ENCODE data around the gene CAPRIN1. TPM values are rescaled to one million over a fixed set of nuclear protein-coding genes. Genes with fewer than 3 reads are reported as not detected.

The CAPRIN1 gene
- polyA plus RNA-seq, 2 of the 4 experiments (the other 2 are of a cell fraction) = 159 to 255 TPM

DNA sequence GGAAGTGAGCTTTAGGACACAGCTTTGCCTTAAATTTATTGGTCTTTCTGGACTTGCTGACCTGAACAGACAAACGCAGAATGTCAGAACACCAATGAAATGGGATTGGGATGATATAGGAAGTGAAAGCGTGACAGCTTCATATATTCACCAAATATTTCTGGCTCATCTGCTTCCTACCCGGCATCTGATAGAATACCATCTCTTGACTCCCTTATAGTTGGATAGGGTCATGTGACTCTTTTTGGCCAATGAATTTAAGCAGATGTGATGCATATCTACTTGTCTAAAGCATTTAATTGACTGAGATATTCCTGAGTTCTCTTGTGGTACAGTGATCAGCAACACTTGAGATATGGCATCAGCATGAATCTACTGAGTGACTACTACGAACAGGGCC, 2.5 kb upstream of the CAPRIN1 start:
- TF ChIP-seq, protein P1, sequence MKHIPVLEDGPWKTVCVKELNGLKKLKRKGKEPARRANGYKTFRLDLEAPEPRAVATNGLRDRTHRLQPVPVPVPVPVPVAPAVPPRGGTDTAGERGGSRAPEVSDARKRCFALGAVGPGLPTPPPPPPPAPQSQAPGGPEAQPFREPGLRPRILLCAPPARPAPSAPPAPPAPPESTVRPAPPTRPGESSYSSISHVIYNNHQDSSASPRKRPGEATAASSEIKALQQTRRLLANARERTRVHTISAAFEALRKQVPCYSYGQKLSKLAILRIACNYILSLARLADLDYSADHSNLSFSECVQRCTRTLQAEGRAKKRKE (CRISPR knock-in tag; IDR thresholded peaks at IDR 0.05; ENCODE audit: low read depth) = no peak
- TF ChIP-seq, protein P2, sequence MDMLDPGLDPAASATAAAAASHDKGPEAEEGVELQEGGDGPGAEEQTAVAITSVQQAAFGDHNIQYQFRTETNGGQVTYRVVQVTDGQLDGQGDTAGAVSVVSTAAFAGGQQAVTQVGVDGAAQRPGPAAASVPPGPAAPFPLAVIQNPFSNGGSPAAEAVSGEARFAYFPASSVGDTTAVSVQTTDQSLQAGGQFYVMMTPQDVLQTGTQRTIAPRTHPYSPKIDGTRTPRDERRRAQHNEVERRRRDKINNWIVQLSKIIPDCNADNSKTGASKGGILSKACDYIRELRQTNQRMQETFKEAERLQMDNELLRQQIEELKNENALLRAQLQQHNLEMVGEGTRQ (IDR thresholded peaks at IDR 0.05) = peak; percentile 27; the same call in 1 of the 2 replicates
- no peak for TF ChIP-seq NPAS2 (CRISPR knock-in tag; IDR thresholded peaks at IDR 0.05; ENCODE audit: borderline replicate concordance)
- ChIA-PET POLR2A (no interaction called here), CTCF (interaction anchor here (0.8 kb wide), 1 partner anchor 34 kb away, joined by 3 read pairs; no protein-coding TSS in a partner anchor)
- Histone ChIP-seq H3K4me2 (no peak overlapping the region), H3K4me3 (no peak overlapping the region), H3K9me3 (no peaks in the 10 kb centered on the region), H3K4me1 (peaks cover 19% of the 10 kb centered on the region), H3K27ac (no peak overlapping the region)
- FAIRE-seq = no peak
- ATAC-seq = no peak
- WGBS (ENCODE audit: missing lambda C conversion rate) = 92% methylated on average over 4 of the region's 4 CpGs
- DNase-seq (ENCODE audit: low read depth in 1 of 2, low spot score in 1 of 2) = no peak

DNA sequence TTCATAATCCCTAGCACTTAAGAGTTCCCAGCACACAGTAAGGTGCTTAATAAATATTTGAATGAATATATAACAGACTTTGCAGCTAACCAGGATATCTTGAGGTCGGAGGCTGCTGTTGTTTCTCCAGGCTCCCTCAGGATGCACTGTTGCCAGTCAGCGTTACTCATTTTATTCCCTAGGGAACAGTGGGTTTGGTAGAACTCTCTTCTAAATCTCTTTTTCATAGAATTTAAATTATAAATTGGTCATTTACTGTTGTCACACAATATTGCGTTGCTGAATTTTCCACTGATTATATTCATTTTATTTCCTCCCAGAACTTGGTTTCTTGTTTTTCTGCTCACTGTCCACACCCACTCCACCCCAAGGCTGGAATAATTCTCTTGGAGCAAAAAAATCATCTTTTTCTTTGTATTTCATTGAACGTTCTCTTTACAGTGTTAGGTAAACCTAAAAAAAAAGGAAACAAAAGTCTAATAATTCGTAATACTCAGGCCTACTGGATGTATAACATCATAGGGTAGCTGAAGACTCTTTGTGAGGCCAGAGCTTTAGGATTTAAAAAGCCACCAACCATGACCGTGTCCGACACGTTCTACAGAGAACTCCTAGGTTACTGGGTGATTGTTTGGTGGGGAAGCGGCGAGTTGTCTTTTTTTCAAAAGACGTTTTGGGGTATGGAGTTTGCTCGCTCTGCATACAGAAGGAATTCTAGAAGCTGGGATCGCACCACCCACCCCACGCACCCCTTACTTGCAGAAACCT, 766 bp upstream of the CAPRIN1 start:
- H3K4me3 ChIP-seq = peak overlapping the region; percentile 91
- peak overlapping the region; percentile 85 for H3K4me2 ChIP-seq
- WGBS (ENCODE audit: missing lambda C conversion rate) = 18% methylated on average over 14 of the region's 14 CpGs
- peak; percentile 10 to 22; a peak in 5 of 6 replicates for ATAC-seq
- no peaks in the 10 kb centered on the region for H3K9me3 ChIP-seq
- no peak for FAIRE-seq
- DNase-seq (ENCODE audit: low read depth in 1 of 2, low spot score in 1 of 2) = no peak
- TF ChIP-seq RAD21 (conservative IDR thresholded peaks at IDR 0.05 in 1 of 2, IDR thresholded peaks at IDR 0.05 in 1 of 2) (no peak), FOXS1 (CRISPR knock-in tag; IDR thresholded peaks at IDR 0.05) (no peak), ZC3H11A (IDR thresholded peaks at IDR 0.05) (no peak), JUN (IDR thresholded peaks at IDR 0.05) (no peak), SMC3 (IDR thresholded peaks at IDR 0.05) (no peak), ZSCAN20 (CRISPR knock-in tag; IDR thresholded peaks at IDR 0.05) (no peak), ZNF302 (CRISPR knock-in tag; IDR thresholded peaks at IDR 0.05) (no peak), CEBPB (IDR thresholded peaks at IDR 0.05) (no peak), RARB (CRISPR knock-in tag; IDR thresholded peaks at IDR 0.05) (no peak), CBX2 (IDR thresholded peaks at IDR 0.05; ENCODE audit: borderline replicate concordance, low read depth) (no peak), PHF8 (IDR thresholded peaks at IDR 0.05; ENCODE audit: borderline replicate concordance, low read depth) (no peak), RCOR1 (IDR thresholded peaks at IDR 0.05; ENCODE audit: low read depth, low read length) (no peak), NR3C1 (IDR thresholded peaks at IDR 0.05) (no peak), SREBF2 (IDR thresholded peaks at IDR 0.05) (no peak), HOXA7 (CRISPR knock-in tag; IDR thresholded peaks at IDR 0.05) (no peak), HEYL (CRISPR knock-in tag; IDR thresholded peaks at IDR 0.05) (no peak), NPAS2 (CRISPR knock-in tag; IDR thresholded peaks at IDR 0.05; ENCODE audit: borderline replicate concordance) (no peak)
- TF ChIP-seq, protein P1 (CRISPR knock-in tag; IDR thresholded peaks at IDR 0.05; ENCODE audit: low read depth) = no peak
- TF ChIP-seq, protein P3, sequence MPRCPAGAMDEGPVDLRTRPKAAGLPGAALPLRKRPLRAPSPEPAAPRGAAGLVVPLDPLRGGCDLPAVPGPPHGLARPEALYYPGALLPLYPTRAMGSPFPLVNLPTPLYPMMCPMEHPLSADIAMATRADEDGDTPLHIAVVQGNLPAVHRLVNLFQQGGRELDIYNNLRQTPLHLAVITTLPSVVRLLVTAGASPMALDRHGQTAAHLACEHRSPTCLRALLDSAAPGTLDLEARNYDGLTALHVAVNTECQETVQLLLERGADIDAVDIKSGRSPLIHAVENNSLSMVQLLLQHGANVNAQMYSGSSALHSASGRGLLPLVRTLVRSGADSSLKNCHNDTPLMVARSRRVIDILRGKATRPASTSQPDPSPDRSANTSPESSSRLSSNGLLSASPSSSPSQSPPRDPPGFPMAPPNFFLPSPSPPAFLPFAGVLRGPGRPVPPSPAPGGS (IDR thresholded peaks at IDR 0.05) = no peak
- TF ChIP-seq, protein P4, sequence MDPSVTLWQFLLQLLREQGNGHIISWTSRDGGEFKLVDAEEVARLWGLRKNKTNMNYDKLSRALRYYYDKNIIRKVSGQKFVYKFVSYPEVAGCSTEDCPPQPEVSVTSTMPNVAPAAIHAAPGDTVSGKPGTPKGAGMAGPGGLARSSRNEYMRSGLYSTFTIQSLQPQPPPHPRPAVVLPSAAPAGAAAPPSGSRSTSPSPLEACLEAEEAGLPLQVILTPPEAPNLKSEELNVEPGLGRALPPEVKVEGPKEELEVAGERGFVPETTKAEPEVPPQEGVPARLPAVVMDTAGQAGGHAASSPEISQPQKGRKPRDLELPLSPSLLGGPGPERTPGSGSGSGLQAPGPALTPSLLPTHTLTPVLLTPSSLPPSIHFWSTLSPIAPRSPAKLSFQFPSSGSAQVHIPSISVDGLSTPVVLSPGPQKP (IDR thresholded peaks at IDR 0.05; ENCODE audit: low read depth, low read length) = no peak
- H3K4me1 ChIP-seq = peaks cover 25% of the 10 kb centered on the region
- H3K27ac ChIP-seq = peak overlapping the region; percentile 98 to 100
- ChIA-PET POLR2A (interaction anchor here (0.6 to 1.8 kb wide), 13 partner anchors 9 to 1400 kb away, joined by 3 to 11 read pairs (median 4); partner anchors contain the start of gene NAT10), CTCF (interaction anchor here (1.1 to 3.1 kb wide), 5 partner anchors 17 to 610 kb away, joined by 3 to 13 read pairs (median 4); no protein-coding TSS in a partner anchor)
